Stimulated activated naive CD8-positive, alpha-beta T cell treated with anti-CD3 and anti-CD28 coated beads, Interleukin-15, Interleukin-2, amounts not matched to agents 100 ng/mL and 50 ng/mL, for 24 hours (primary cell): ENCODE measurements around the gene MYLK4.

ENCODE experiments used
- H3K27ac Mint-ChIP-seq: one replicate; pipeline ENCODE4 v1.8.0; 2021; ENCODE audit warnings: mild to moderate bottlenecking, mixed read lengths
- H3K27me3 Mint-ChIP-seq: one replicate; pipeline ENCODE4 v1.8.0; 2021; ENCODE audit warnings: mixed read lengths
- H3K36me3 Mint-ChIP-seq: one replicate; pipeline ENCODE4 v1.8.0; 2021; ENCODE audit warnings: low read depth, mixed read lengths
- H3K4me1 Mint-ChIP-seq: one replicate; pipeline ENCODE4 v1.8.0; 2021; ENCODE audit warnings: low read depth, mixed read lengths
- H3K4me3 Mint-ChIP-seq: one replicate; pipeline ENCODE4 v1.8.0; 2021; ENCODE audit warnings: mild to moderate bottlenecking, mixed read lengths
- H3K9me3 Mint-ChIP-seq: one replicate; pipeline ENCODE4 v1.8.0; 2021; ENCODE audit warnings: mixed read lengths

The MYLK4 gene

DNA sequence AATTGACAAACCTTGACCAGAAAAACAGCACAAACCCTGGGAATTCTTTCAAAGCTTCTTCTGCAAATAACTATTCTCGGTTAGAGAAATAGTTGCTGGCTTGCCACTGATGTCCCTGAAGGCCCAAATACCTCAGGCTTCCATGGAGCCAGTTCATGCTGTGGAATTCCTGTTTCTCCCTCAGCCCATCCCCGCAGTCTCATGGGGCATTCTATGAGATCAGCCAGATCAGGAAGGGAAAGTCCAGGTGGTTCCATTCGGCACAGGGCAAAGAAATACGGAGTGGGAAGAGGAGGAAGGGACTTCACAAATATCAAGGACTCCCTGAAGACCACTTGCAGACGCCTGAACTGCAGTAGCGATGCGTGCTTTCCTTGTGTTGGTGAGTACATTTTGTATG lies 63.3 kb downstream of the MYLK4 start:
- Mint-ChIP-seq H3K9me3 (no peaks in the 10 kb centered on the region), H3K27me3 (no peaks in the 10 kb centered on the region), H3K4me3 (no peak overlapping the region), H3K27ac (no peak overlapping the region), H3K36me3 (no peaks in the 10 kb centered on the region), H3K4me1 (no peaks in the 10 kb centered on the region)

DNA sequence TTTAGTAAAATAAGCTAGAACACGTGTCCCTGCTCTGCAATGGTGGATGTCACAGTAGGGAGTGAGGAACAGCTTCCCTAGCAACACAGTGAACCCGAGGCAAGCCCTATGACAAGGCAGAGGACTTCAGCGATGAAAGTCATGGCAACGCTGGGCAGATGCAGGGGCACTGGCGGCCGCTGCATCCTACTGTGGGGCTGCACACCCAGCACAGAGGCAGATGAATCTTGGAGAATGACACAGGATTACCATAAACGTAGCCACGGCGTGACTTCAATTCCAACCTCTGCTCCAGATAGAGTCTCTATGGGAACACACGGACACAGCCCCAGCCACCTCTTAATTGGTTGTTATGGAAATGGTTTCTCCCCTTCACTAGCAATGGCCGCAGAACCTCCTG lies 64.2 kb downstream of the MYLK4 start:
- H3K27ac Mint-ChIP-seq = no peak overlapping the region
- no peaks in the 10 kb centered on the region for H3K36me3 Mint-ChIP-seq
- H3K27me3 Mint-ChIP-seq = no peaks in the 10 kb centered on the region
- H3K4me1 Mint-ChIP-seq = no peaks in the 10 kb centered on the region
- no peak overlapping the region for H3K4me3 Mint-ChIP-seq
- no peaks in the 10 kb centered on the region for H3K9me3 Mint-ChIP-seq

DNA sequence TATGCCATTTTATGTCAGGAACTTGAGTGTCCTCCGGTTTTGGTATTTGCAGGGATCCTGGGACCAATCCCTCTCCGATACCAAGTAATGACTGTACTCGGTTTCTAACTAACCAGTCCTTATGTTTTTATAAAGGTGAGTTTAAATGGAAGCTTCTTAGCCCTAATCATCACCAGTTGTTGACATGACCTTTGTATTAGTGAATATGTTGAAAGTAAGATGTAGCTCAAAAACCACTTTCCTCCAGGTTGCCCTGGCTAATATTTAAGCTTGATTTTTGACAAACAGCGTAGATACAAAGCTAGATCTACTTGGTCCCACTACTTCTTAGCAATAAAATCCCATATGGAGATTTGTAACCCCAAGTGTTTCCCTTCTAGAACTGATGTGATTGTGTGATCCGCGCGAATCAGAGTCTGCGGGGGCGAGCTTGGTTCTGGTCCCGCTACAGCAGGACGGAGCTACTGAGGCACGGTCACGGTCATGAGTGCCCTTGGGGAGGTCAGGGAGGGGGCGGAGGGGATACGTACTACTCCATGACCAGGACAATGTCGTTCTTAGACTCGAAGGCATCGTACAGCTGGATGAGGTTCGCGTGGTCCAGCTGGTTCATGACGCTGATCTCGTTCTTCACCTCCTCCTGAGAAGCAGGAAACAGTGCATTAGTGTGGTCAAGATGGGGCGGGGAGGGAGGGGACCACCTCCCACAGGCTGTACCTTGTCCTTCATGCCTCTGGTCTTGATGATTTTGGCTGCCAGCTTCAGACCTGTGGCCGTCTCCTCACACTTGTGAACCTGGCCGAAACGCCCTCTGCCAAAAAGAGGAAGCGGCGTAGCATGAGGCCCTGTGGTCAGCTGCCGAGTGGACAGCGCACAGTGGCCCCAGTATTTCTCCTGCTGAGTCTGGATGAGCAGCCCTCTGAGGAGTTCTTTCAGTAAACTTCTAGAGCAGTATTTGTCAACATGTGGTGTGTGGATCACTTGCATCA lies 65.7 kb downstream of the MYLK4 start:
- no peaks in the 10 kb centered on the region for H3K4me1 Mint-ChIP-seq
- H3K4me3 Mint-ChIP-seq = no peak overlapping the region
- no peaks in the 10 kb centered on the region for H3K36me3 Mint-ChIP-seq
- no peak overlapping the region for H3K27ac Mint-ChIP-seq
- H3K9me3 Mint-ChIP-seq = no peaks in the 10 kb centered on the region
- H3K27me3 Mint-ChIP-seq = no peaks in the 10 kb centered on the region

DNA sequence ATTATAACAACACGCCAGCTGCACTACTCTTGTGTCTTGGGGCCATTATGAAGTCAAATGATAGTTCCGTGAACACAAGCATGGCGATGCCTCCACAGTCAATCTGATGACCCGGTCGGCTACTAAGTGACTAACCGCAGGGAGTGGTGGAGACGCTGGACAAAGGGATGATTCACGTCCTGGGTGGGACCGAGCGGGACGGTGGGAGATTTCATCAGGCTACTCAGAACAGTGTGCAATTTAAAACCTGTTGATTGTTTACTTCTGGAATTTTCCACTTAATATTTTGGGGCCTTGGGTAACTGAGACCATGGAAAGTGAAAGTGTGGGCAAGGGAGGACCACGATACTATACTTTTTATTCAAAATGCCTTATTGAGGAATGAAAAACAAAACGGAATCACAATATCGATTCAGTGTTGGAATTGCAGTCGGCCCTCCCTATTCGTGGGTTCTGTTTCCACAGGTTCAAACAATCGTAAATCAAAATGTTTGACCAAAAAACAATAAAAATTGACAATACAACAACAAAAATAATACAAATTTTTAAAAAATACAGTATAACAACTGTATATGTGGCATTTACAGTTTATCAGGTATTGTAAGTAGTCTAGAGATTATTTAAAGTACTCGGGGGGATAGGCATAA lies 66.5 kb downstream of the MYLK4 start:
- no peaks in the 10 kb centered on the region for H3K4me1 Mint-ChIP-seq
- H3K27ac Mint-ChIP-seq = no peak overlapping the region
- H3K9me3 Mint-ChIP-seq = no peaks in the 10 kb centered on the region
- H3K36me3 Mint-ChIP-seq = no peaks in the 10 kb centered on the region
- H3K27me3 Mint-ChIP-seq = no peaks in the 10 kb centered on the region
- H3K4me3 Mint-ChIP-seq = no peak overlapping the region

DNA sequence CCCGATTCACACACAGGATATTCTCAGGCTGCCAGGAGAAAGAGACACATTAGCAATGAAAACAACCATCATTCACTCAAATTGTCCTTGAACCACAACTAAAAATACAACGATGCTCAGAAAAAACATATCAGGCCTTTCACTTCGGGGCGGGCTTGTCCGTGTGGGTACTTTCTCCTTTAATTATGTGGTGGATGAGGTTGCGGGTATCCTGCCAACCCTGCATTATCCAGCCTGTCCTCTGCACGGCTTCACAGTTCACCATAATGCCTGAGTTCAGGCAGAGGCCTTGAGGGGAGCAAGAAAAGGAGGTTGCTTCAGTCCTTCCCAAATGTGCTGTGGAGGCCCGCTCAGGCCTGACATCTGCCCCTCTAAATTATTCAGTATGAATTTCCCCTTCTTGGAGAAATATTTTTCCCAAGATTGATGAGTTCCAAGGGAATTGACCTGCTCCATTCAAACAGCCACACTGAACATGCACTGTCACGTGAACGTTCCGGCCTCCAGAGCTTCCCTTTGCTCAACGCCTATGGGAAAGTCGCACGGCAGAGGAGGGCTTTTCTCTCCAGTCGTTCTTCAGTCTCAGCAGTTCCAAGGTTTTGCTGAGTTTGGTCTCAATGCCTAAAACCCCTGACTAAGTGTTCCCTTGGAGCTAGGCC lies 70.3 kb downstream of the MYLK4 start:
- no peaks in the 10 kb centered on the region for H3K36me3 Mint-ChIP-seq
- no peaks in the 10 kb centered on the region for H3K9me3 Mint-ChIP-seq
- no peak overlapping the region for H3K27ac Mint-ChIP-seq
- no peaks in the 10 kb centered on the region for H3K27me3 Mint-ChIP-seq
- H3K4me1 Mint-ChIP-seq = no peaks in the 10 kb centered on the region
- no peak overlapping the region for H3K4me3 Mint-ChIP-seq

DNA sequence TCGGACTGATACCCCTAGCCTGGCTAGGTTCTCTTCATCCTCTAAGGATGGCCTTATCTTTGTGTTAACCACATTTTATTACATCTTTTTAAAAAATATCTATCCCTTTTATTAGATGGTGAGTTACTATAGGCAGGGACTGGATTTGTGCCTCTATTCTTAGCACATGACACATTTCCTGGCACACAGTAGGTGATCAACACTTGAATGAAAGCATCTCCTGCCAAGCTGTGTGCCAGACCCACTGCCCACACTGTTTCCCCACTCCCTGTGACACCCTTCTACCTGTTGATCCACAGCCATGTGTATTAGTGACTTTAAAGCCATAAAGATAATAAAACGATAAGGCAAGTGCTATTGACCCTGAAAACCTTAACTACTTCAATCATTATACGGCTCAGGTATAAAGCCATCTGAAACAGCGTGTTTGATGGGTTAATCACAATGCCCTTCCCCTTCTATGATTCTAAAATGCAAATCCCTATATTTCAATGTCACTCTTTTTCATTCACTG lies 73.6 kb downstream of the MYLK4 start:
- Mint-ChIP-seq H3K27ac (no peak overlapping the region), H3K4me1 (no peaks in the 10 kb centered on the region), H3K36me3 (no peaks in the 10 kb centered on the region), H3K4me3 (no peak overlapping the region), H3K9me3 (no peaks in the 10 kb centered on the region), H3K27me3 (no peaks in the 10 kb centered on the region)

DNA sequence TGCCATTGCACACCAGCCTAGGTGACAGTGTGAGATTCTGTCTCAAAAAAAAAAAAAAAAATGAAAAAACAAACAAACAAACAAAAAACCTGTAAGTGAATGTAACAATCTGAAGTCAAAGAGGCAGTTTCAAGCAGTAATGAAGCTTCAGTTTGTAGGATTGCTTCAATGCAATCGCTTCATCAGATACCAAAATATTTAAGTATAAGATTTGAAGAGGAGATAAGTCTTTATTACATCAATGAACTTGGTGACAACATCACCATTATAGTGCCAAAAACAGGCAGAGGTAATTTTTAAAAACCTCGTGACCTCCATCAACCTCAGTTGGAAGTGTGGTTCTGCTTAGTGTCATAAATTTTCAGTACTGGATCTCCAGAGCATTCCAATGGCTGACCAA lies 74.7 kb downstream of the MYLK4 start:
- no peak overlapping the region for H3K27ac Mint-ChIP-seq
- H3K4me1 Mint-ChIP-seq = no peaks in the 10 kb centered on the region
- no peaks in the 10 kb centered on the region for H3K9me3 Mint-ChIP-seq
- no peaks in the 10 kb centered on the region for H3K36me3 Mint-ChIP-seq
- H3K4me3 Mint-ChIP-seq = no peak overlapping the region
- H3K27me3 Mint-ChIP-seq = no peaks in the 10 kb centered on the region

DNA sequence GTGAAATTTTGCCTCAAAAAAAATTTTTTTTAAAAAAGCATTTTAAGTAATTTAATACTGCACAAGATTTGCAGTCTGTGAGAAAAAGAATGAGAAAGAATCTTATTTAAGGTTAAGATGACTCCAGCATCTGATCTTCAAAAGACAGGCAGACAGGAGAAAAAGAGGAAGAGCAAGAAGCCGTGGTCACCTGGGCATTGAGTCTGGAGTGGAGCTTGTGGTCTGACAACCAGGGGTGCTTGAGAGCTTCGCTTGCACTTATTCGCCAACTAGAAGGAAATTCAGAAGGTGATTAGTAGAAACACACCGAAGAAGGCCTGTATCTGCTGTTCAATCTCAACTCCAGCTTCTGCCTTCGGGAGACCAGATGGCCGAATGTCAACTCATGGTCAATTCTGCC lies 75.9 kb downstream of the MYLK4 start:
- Mint-ChIP-seq H3K9me3 (no peaks in the 10 kb centered on the region), H3K27me3 (no peaks in the 10 kb centered on the region), H3K27ac (no peak overlapping the region)

DNA sequence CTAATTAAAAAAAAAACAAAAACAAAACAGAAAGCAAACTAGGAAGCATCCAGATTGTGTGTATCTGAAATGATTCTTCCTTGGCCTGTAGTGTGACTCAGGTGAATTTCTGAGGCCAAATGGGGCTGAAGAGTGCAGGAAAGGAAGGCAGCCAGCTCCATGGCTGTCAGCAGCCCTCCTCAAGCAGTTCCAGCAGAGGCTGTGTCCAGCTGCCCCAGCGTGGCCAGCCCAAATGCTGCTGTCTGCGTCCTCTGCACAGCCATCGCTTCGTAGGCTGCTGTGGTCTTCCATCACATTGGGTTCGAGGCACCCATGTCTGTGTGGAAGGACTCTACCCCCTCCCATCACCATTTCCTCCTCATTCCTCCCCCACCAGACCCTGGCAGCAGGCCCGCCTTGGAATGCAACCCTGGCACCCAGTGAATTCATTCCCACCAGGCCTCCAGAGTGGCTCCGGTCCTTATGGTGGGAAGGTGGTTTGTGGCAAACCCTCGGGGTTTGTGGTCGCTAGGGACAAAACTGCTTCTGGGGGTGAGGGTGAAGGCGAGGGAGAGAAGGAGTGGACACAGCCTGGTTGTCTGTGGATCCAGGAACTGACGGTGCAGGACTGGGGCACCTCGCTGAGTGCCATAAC lies 81.5 kb downstream of the MYLK4 start:
- H3K27ac Mint-ChIP-seq = no peak overlapping the region
- no peaks in the 10 kb centered on the region for H3K4me1 Mint-ChIP-seq
- no peak overlapping the region for H3K4me3 Mint-ChIP-seq
- H3K9me3 Mint-ChIP-seq = no peaks in the 10 kb centered on the region
- no peaks in the 10 kb centered on the region for H3K36me3 Mint-ChIP-seq
- peaks cover 5% of the 10 kb centered on the region for H3K27me3 Mint-ChIP-seq

More for the DNA sequence above, 75.9 kb downstream of the MYLK4 start:
- no peaks in the 10 kb centered on the region for H3K36me3 Mint-ChIP-seq
- no peaks in the 10 kb centered on the region for H3K4me1 Mint-ChIP-seq
- no peak overlapping the region for H3K4me3 Mint-ChIP-seq

DNA sequence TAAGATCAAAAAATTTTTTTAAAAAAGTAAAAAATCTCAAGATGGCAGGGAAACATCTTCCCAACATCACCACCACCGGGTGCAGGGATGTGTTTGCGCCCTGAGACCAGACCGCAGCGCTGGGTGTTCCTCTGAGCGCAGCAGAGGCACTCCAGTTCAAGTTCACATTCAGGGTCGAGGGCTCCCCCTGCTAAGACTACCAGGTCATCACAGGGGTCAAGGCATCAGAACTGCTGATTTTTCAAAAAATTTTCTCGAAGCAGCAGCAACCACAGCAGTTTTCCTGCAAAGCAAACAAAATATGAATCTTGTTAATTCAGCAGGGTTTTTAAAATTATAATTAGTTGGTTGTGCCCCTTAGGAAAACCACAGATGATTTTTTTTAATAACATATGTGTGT lies 83.1 kb downstream of the MYLK4 start:
- H3K36me3 Mint-ChIP-seq = no peaks in the 10 kb centered on the region
- peaks cover 5% of the 10 kb centered on the region for H3K4me1 Mint-ChIP-seq
- H3K27me3 Mint-ChIP-seq = peaks cover 5% of the 10 kb centered on the region
- peaks cover 4% of the 10 kb centered on the region for H3K9me3 Mint-ChIP-seq
- H3K27ac Mint-ChIP-seq = no peak overlapping the region
- H3K4me3 Mint-ChIP-seq = no peak overlapping the region

DNA sequence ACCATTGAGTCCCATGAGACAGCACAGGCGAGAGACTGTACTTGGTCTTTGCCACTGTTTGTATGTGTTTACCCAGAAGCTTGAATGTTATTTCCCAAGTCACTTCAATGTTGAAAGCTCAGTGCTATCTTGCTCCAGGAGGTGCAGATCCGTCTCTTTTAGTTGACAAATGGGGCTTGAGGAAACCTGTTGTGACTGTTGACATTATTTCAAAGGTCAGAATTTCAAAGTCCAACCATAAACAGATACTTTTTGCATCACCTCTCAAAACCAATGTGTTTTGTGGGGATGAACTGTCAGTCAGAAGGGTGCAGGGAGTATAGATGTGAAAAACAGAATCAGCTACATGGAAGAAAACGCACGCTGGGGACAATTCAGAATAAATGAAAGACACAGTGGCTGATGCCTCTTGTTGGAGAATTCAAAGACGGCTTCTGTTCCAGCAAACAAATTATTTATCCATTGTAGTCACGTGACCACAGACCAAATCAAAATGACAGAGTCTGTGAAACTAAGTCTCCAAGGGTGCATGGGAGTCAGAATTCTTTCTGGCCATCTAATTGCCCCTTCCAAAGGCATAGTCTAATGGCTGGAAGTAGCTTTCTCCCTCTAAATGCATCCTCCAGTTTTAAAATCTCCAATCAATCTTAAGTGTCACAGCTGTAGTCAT lies 83.7 kb downstream of the MYLK4 start:
- Mint-ChIP-seq H3K4me3 (no peak overlapping the region), H3K27ac (no peak overlapping the region), H3K4me1 (peaks cover 5% of the 10 kb centered on the region), H3K9me3 (peaks cover 4% of the 10 kb centered on the region), H3K36me3 (no peaks in the 10 kb centered on the region), H3K27me3 (peaks cover 5% of the 10 kb centered on the region)

DNA sequence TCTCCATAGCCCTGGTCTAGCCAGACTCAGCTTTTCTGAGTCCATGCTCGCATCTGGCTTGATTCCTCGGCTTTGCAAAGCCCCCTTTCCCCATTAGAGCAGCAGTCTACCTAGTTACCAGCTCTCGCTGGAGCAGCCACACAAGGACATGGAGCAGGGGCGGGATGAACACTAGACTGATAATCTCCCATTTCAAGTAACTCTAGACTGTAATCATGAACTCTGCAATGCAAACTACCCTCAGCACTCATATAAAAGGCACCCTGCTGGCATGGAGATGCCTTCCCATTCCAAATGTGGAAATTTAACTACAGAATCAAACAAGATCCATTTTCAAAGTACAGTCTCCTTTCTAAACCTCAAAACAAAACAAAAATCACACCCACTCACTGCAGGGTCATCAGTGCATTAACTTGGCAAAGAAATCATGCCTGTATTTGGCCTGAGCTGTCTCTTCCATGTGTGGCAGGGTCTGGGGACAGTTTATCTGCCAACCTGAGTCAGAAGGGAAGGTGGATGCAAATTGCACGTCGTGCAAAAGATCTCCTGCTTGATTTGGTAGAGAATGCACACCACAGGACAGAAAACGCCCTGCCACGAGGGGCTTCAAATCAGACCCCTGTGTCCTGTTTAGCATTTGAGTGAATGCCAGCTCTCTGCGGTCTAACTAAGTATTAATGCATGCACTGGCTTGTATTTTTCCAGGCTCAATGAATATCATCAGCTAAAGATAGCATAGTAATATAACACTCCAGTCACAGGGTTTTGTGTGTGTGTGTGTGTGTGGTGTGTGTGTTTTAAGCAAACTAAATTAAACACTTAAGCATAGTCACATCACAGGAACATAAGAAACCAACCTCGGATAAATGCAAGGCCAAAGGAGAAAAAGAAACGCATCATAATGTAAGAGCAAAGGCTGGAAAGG lies 85.3 kb downstream of the MYLK4 start:
- Mint-ChIP-seq H3K9me3 (peaks cover 4% of the 10 kb centered on the region), H3K4me1 (peaks cover 5% of the 10 kb centered on the region), H3K27ac (no peak overlapping the region), H3K4me3 (no peak overlapping the region), H3K36me3 (no peaks in the 10 kb centered on the region), H3K27me3 (peaks cover 5% of the 10 kb centered on the region)

DNA sequence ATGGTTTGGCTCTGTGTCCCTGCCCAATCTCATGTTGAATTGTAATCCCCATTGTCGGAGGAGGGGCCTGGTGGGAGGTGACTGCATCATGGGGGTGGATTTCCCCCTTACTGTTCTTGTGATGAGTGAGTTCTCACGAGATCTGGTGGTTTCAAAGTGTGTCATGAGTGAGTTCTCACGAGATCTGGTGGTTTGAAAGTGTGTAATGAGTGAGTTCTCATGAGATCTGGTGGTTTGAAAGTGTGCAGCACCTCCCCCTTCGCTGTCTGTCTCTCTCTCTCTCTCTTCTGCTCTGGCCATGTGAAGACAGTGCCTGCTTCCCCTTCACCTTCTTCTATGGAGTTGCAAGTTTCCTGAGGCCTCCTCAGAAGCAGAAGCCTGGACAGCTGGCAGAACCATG lies 87.6 kb downstream of the MYLK4 start:
- H3K27ac Mint-ChIP-seq = no peak overlapping the region
- peaks cover 4% of the 10 kb centered on the region for H3K9me3 Mint-ChIP-seq
- no peaks in the 10 kb centered on the region for H3K36me3 Mint-ChIP-seq
- peaks cover 14% of the 10 kb centered on the region for H3K4me1 Mint-ChIP-seq
- peaks cover 5% of the 10 kb centered on the region for H3K27me3 Mint-ChIP-seq
- H3K4me3 Mint-ChIP-seq = no peak overlapping the region
